ENCODE measurements around the gene SLC2A13. TPM values are rescaled to one million over a fixed set of nuclear protein-coding genes. Genes with fewer than 3 reads are reported as not detected.
A peak's percentile ranks its signal among the peaks of the same experiment; 100 is the strongest.
"Not testable (repeated sequence)": the region's sequence is repeated elsewhere in the genome, so short reads cannot be mapped to it uniquely, and the experiment has no call there.

SLC2A13 gene
- polyA plus RNA-seq, 1 donor: 3.2 TPM

- DNase-seq: no peak
These were observed 1.2 kb downstream of the SLC2A13 start for GRCh38 chr12:40104461-40105264.

GRCh38 chr12:40103043-40103442 is 2.8 kb downstream of the SLC2A13 start:
- DNase-seq: no peak

- DNase-seq: no peak
These were observed 4.1 kb downstream of the SLC2A13 start for GRCh38 chr12:40101747-40102146.

- DNase-seq: no peak
These were observed 6.4 kb downstream of the SLC2A13 start for GRCh38 chr12:40099423-40099853.

GRCh38 chr12:40098406-40099145 is 7.3 kb downstream of the SLC2A13 start:
- DNase-seq: no peak

GRCh38 chr12:40093512-40093911 is 12.4 kb downstream of the SLC2A13 start:
- no peak for DNase-seq

GRCh38 chr12:40086471-40086870 is 19.4 kb downstream of the SLC2A13 start:
- no peak for DNase-seq

GRCh38 chr12:40078266-40078665 is 27.6 kb downstream of the SLC2A13 start:
- DNase-seq: no peak

- no peak for DNase-seq
These were observed 30.4 kb downstream of the SLC2A13 start for GRCh38 chr12:40075458-40075857.

- no peak for DNase-seq
These were observed 37.5 kb downstream of the SLC2A13 start for GRCh38 chr12:40068416-40068815.

- DNase-seq: no peak
These were observed 40.2 kb downstream of the SLC2A13 start for GRCh38 chr12:40065636-40066035.

- peak; percentile 10 for DNase-seq
These were observed 42.5 kb downstream of the SLC2A13 start for GRCh38 chr12:40063414-40063813.

- DNase-seq: no peak
These were observed 47.1 kb downstream of the SLC2A13 start for GRCh38 chr12:40058721-40059190.

- DNase-seq: no peak
These were observed 49.5 kb downstream of the SLC2A13 start for GRCh38 chr12:40056373-40056772.

- no peak for DNase-seq
These were observed 50.1 kb downstream of the SLC2A13 start for GRCh38 chr12:40055776-40056175.

- no peak for DNase-seq
These were observed 50.7 kb downstream of the SLC2A13 start for GRCh38 chr12:40055228-40055579.

- no peak for DNase-seq
These were observed 51.2 kb downstream of the SLC2A13 start for GRCh38 chr12:40054555-40055227.

- no peak for DNase-seq
These were observed 56.6 kb downstream of the SLC2A13 start for GRCh38 chr12:40049268-40049667.

- not testable (repeated sequence) for DNase-seq
These were observed 58.9 kb downstream of the SLC2A13 start for GRCh38 chr12:40047002-40047401.

- DNase-seq: no peak
These were observed 60.2 kb downstream of the SLC2A13 start for GRCh38 chr12:40045656-40046055.

GRCh38 chr12:40044396-40044795 is 61.5 kb downstream of the SLC2A13 start:
- DNase-seq: no peak

GRCh38 chr12:40039598-40039997 is 66.3 kb downstream of the SLC2A13 start:
- no peak for DNase-seq

- no peak for DNase-seq
These were observed 67.3 kb downstream of the SLC2A13 start for GRCh38 chr12:40038619-40039018.
